Esophagus squamous epithelium (tissue), 4 donors: ENCODE results near the gene CTCF.

Source experiments
- POLR2A ChIP-seq, 4 donors: fragments of 450-650 bp; IDR thresholded peaks; one replicate each; pipeline ENCODE4 v1.6.1; 2017; ENCODE audit warnings: antibody characterized with exemption in 4 of 4, mild to moderate bottlenecking in 4 of 4, moderate library complexity in 3 of 4
- TF ChIP-seq, protein P1 (sequence below), 6 experiments: fragments of 450-650 bp in 4 of 6; fragments of 200-600 bp in 2 of 6; sonication (generic) in 2 of 6; IDR thresholded peaks; one replicate each; pipeline ENCODE4 v1.5.1; 2016 to 2019; ENCODE audit warnings: antibody characterized with exemption in 6 of 6, mild to moderate bottlenecking in 4 of 6, moderate library complexity in 4 of 6

DNA sequence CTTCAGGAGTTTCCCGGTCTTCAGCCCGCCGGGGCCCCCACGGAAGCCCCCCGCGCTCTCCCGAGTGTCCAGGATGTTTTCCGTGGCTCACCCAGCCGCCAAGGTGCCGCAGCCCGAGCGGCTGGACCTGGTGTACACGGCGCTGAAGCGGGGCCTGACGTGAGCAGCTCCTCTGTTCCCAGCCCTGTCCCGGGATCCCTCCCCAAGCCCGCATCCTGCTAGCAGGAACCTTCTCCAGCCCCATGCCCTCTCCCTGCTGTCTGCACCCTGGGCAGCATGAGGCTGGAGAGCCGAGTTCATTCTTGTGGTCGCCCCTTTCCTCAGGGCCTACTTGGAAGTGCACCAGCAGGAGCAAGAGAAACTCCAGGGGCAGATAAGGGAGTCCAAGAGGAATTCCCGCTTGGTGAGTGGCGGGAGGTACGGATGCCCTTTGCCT lies 23.6 kb upstream of the CTCF start:
- TF ChIP-seq POLR2A (IDR thresholded peaks at IDR 0.05), result no peak
- TF ChIP-seq, protein P1, sequence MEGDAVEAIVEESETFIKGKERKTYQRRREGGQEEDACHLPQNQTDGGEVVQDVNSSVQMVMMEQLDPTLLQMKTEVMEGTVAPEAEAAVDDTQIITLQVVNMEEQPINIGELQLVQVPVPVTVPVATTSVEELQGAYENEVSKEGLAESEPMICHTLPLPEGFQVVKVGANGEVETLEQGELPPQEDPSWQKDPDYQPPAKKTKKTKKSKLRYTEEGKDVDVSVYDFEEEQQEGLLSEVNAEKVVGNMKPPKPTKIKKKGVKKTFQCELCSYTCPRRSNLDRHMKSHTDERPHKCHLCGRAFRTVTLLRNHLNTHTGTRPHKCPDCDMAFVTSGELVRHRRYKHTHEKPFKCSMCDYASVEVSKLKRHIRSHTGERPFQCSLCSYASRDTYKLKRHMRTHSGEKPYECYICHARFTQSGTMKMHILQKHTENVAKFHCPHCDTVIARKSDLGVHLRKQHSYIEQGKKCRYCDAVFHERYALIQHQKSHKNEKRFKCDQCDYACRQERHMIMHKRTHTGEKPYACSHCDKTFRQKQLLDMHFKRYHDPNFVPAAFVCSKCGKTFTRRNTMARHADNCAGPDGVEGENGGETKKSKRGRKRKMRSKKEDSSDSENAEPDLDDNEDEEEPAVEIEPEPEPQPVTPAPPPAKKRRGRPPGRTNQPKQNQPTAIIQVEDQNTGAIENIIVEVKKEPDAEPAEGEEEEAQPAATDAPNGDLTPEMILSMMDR (IDR thresholded peaks at IDR 0.05), result no peak
